ENCODE data around the gene TUBB1.

The TUBB1 gene

DNA sequence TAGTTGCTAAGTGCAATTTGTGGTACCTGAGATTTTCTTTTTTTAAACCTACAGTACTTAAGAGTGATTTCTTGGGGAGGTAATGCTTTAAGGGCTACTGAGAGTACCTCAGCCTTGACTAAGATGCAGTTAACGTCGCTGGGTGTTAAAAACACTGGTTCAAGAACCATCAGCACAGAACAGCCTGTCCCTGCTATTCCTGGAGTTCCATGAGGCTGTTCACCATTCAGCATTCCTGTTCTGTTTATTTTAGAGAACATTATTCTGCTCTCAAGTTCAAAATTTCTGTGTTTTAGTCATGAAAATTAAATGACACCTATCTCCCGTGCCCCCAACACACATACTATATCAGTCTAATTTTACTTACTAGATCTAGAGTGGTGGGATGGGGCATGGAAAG lies 25.1 kb downstream of the TUBB1 start:
- Histone ChIP-seq H3K4me2 (ENCODE audit: low read length) (no peak overlapping the region), H3K9me3 (ENCODE audit: control insufficient read depth, low read length) (no peaks in the 10 kb centered on the region), H3K27me3 (ENCODE audit: control insufficient read depth, insufficient read depth, low read length) (no peaks in the 10 kb centered on the region), H3K36me3 (ENCODE audit: control insufficient read depth, insufficient read depth, low read length) (no peaks in the 10 kb centered on the region), H3K4me3 (ENCODE audit: low read depth, low read length) (no peak overlapping the region), H3K4me1 (peaks cover 2% of the 10 kb centered on the region), H3K27ac (no peak overlapping the region), H3K79me2 (peaks cover 19% of the 10 kb centered on the region), H2AFZ (peak overlapping the region; percentile 81), H3K9ac (no peak overlapping the region)
- TF ChIP-seq, protein P1, sequence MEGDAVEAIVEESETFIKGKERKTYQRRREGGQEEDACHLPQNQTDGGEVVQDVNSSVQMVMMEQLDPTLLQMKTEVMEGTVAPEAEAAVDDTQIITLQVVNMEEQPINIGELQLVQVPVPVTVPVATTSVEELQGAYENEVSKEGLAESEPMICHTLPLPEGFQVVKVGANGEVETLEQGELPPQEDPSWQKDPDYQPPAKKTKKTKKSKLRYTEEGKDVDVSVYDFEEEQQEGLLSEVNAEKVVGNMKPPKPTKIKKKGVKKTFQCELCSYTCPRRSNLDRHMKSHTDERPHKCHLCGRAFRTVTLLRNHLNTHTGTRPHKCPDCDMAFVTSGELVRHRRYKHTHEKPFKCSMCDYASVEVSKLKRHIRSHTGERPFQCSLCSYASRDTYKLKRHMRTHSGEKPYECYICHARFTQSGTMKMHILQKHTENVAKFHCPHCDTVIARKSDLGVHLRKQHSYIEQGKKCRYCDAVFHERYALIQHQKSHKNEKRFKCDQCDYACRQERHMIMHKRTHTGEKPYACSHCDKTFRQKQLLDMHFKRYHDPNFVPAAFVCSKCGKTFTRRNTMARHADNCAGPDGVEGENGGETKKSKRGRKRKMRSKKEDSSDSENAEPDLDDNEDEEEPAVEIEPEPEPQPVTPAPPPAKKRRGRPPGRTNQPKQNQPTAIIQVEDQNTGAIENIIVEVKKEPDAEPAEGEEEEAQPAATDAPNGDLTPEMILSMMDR (IDR thresholded peaks at IDR 0.05), result no peak

DNA sequence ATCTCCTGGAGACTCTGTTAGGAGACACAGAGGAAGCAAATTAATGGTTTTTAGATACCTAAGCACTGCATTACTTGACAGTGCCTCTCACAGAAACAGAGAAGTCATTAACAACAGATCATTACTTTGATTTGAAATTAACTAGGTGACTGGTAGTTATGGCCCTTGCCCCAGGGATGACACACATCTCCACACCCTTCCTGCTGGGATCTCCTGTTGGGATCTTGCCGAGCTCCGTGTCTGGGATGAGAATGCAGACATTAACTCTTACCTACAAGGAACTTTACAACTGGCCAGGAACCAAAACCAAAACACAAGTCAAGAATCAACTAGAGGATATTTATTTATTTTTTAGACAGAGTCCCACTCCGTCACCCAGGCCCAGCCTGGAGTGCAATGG lies 25.6 kb downstream of the TUBB1 start:
- Histone ChIP-seq H3K9me3 (ENCODE audit: control insufficient read depth, low read length) (no peaks in the 10 kb centered on the region), H3K27ac (no peak overlapping the region)
- TF ChIP-seq, protein P1 (IDR thresholded peaks at IDR 0.05), result no peak

GRCh38 chr20:59046862-59047261 lies 27.6 kb downstream of the TUBB1 start:
- H3K36me3 ChIP-seq (ENCODE audit: control insufficient read depth, insufficient read depth, low read length), result no peaks in the 10 kb centered on the region
- H2AFZ ChIP-seq, result no peak overlapping the region
- TF ChIP-seq, protein P1 (IDR thresholded peaks at IDR 0.05), result no peak
- H3K9ac ChIP-seq, result no peak overlapping the region
- H3K4me2 ChIP-seq (ENCODE audit: low read length), result no peak overlapping the region
- H3K27ac ChIP-seq, result no peak overlapping the region
- no peaks in the 10 kb centered on the region for H3K9me3 ChIP-seq (ENCODE audit: control insufficient read depth, low read length)
- no peak overlapping the region for H3K4me3 ChIP-seq (ENCODE audit: low read depth, low read length)
- H3K4me1 ChIP-seq, result peaks cover 2% of the 10 kb centered on the region
- no peaks in the 10 kb centered on the region for H3K27me3 ChIP-seq (ENCODE audit: control insufficient read depth, insufficient read depth, low read length)
- peaks cover 7% of the 10 kb centered on the region for H3K79me2 ChIP-seq

More for the DNA sequence above, 25.6 kb downstream of the TUBB1 start:
- Histone ChIP-seq H3K27me3 (ENCODE audit: control insufficient read depth, insufficient read depth, low read length) (no peaks in the 10 kb centered on the region), H3K4me3 (ENCODE audit: low read depth, low read length) (no peak overlapping the region), H2AFZ (peak overlapping the region; percentile 81), H3K4me2 (ENCODE audit: low read length) (no peak overlapping the region), H3K79me2 (peaks cover 19% of the 10 kb centered on the region), H3K36me3 (ENCODE audit: control insufficient read depth, insufficient read depth, low read length) (no peaks in the 10 kb centered on the region), H3K9ac (no peak overlapping the region), H3K4me1 (peaks cover 2% of the 10 kb centered on the region)

- Histone ChIP-seq H3K27ac (no peak overlapping the region), H3K9ac (no peak overlapping the region), H3K4me3 (ENCODE audit: low read depth, low read length) (no peak overlapping the region)
Measured at GRCh38 chr20:59047938-59048680, 28.9 kb downstream of the TUBB1 start.

More at GRCh38 chr20:59047938-59048680, 28.9 kb downstream of the TUBB1 start:
- Histone ChIP-seq H3K79me2 (no peaks in the 10 kb centered on the region), H3K27me3 (ENCODE audit: control insufficient read depth, insufficient read depth, low read length) (no peaks in the 10 kb centered on the region), H3K9me3 (ENCODE audit: control insufficient read depth, low read length) (no peaks in the 10 kb centered on the region), H2AFZ (no peak overlapping the region), H3K4me2 (ENCODE audit: low read length) (no peak overlapping the region), H3K36me3 (ENCODE audit: control insufficient read depth, insufficient read depth, low read length) (no peaks in the 10 kb centered on the region), H3K4me1 (peaks cover 1% of the 10 kb centered on the region)
- TF ChIP-seq, protein P1 (IDR thresholded peaks at IDR 0.05), result no peak
